Measurements from ENCODE around the gene SLC24A3.
"Not testable (repeated sequence)": the region's sequence is repeated elsewhere in the genome, so short reads cannot be mapped to it uniquely, and the experiment has no call there.

Gene SLC24A3

GRCh38 chr20:19730706-19731105 lies 518.3 kb downstream of the SLC24A3 start:
- DNase-seq: no peak

GRCh38 chr20:19734811-19735210 lies 522.4 kb downstream of the SLC24A3 start:
- DNase-seq: no peak

- no peak for DNase-seq
These were observed 523.0 kb downstream of the SLC24A3 start for GRCh38 chr20:19735446-19735845.

GRCh38 chr20:19737025-19737424 lies 524.6 kb downstream of the SLC24A3 start:
- DNase-seq: no peak

- no peak for DNase-seq
These were observed 526.5 kb downstream of the SLC24A3 start for GRCh38 chr20:19738951-19739350.

- DNase-seq: no peak
These were observed 526.9 kb downstream of the SLC24A3 start for GRCh38 chr20:19739351-19739750.

- DNase-seq: no peak
These were observed 528.1 kb downstream of the SLC24A3 start for GRCh38 chr20:19740512-19740911.

GRCh38 chr20:19741924-19742323 lies 529.5 kb downstream of the SLC24A3 start:
- no peak for DNase-seq

- DNase-seq: no peak
These were observed 530.7 kb downstream of the SLC24A3 start for GRCh38 chr20:19742974-19743639.

- no peak for DNase-seq
These were observed 531.2 kb downstream of the SLC24A3 start for GRCh38 chr20:19743640-19743995.

- DNase-seq: no peak
These were observed 532.7 kb downstream of the SLC24A3 start for GRCh38 chr20:19745106-19745505.

- DNase-seq: no peak
These were observed 533.1 kb downstream of the SLC24A3 start for GRCh38 chr20:19745584-19745983.

GRCh38 chr20:19746396-19746795 lies 534.0 kb downstream of the SLC24A3 start:
- DNase-seq: no peak

GRCh38 chr20:19747903-19748302 lies 535.5 kb downstream of the SLC24A3 start:
- DNase-seq: no peak

GRCh38 chr20:19748681-19749080 lies 536.2 kb downstream of the SLC24A3 start:
- no peak for DNase-seq

GRCh38 chr20:19749618-19750071 lies 537.2 kb downstream of the SLC24A3 start:
- no peak for DNase-seq

GRCh38 chr20:19750101-19750606 lies 537.7 kb downstream of the SLC24A3 start:
- DNase-seq: no peak

- no peak for DNase-seq
These were observed 538.6 kb downstream of the SLC24A3 start for GRCh38 chr20:19750907-19751636.

GRCh38 chr20:19754201-19754600 lies 541.8 kb downstream of the SLC24A3 start:
- not testable (repeated sequence) for DNase-seq

GRCh38 chr20:19756761-19757486 lies 544.5 kb downstream of the SLC24A3 start:
- no peak for DNase-seq

GRCh38 chr20:19757487-19758132 lies 545.2 kb downstream of the SLC24A3 start:
- DNase-seq: no peak

GRCh38 chr20:19758133-19758500 lies 545.7 kb downstream of the SLC24A3 start, which contains the start of gene RIN2:
TSS of gene RIN2 (plus strand) at chr20:19758258. CDS start at chr20:19889602, 131,344 bp downstream.
- DNase-seq: no peak

Data from stimulated activated naive CD4-positive, alpha-beta T cell (primary cell).